K562 (cell line): ENCODE data around the gene EEFSEC. TPM values are rescaled to one million over a fixed set of nuclear protein-coding genes. Genes with fewer than 3 reads are reported as not detected.
A peak's percentile ranks its signal among the peaks of the same experiment; 100 is the strongest.

ENCODE experiments used
- C11orf30 ChIP-seq: fragments of 450-650 bp; IDR thresholded peaks from 2 replicates; pipeline ENCODE4 v1.6.1; 2016; ENCODE audit warnings: low read depth, mild to moderate bottlenecking
- CHD2 ChIP-seq: IDR thresholded peaks from 2 replicates; pipeline ENCODE4 v1.6.1; 2011; ENCODE audit warnings: low read depth, low read length
- CREB1 ChIP-seq, 2 experiments: sonication (generic) in 1 of 2; formaldehyde crosslinking in 1 of 2; IDR thresholded peaks; 2 replicates each; pipeline versions ENCODE4 v1.6.1 to v1.8.0; 2012 to 2022; ENCODE audit warnings: inconsistent platforms in 1 of 2, mild to moderate bottlenecking in 1 of 2, missing genetic modification reagents in 1 of 2, moderate library complexity in 1 of 2
- ELF2 ChIP-seq: fragments of 250-450 bp; sonication (Bioruptor Pico); IDR thresholded peaks from 2 replicates; pipeline ENCODE4 v1.5.0; 2021; ENCODE audit warnings: mild to moderate bottlenecking
- ELF4 ChIP-seq: fragments of 450-650 bp; formaldehyde crosslinking; IDR thresholded peaks from 2 replicates; pipeline ENCODE4 v1.4.0; 2022; ENCODE audit warnings: missing genetic modification characterization
- ESRRA ChIP-seq: fragments of 450-650 bp; IDR thresholded peaks from 2 replicates; pipeline ENCODE4 v1.6.1; 2014; ENCODE audit warnings: low read depth, mild to moderate bottlenecking, moderate library complexity, borderline replicate concordance
- HDAC1 ChIP-seq, 2 experiments: fragments of 450-650 bp; IDR thresholded peaks; 2 replicates each; pipeline ENCODE4 v1.6.1; 2016 to 2017; ENCODE audit warnings: inconsistent platforms in 1 of 2, mild to moderate bottlenecking in 1 of 2, moderate library complexity in 1 of 2
- HDAC3 ChIP-seq: fragments of 450-650 bp; IDR thresholded peaks from 2 replicates; pipeline ENCODE4 v1.6.1; 2018; ENCODE audit warnings: borderline replicate concordance, mild to moderate bottlenecking, moderate library complexity; ENCODE audit not compliant: partially characterized antibody
- KDM5B ChIP-seq: fragments of 200-600 bp; sonication (generic); IDR thresholded peaks from 2 replicates; pipeline ENCODE4 v1.6.1; 2012; ENCODE audit warnings: low read depth, mild to moderate bottlenecking, moderate library complexity, low read length, control low read depth, inconsistent platforms; ENCODE audit not compliant: insufficient replicate concordance
- NFYB ChIP-seq: IDR thresholded peaks from 2 replicates; pipeline ENCODE4 v1.6.1; 2011; ENCODE audit warnings: mild to moderate bottlenecking, moderate library complexity; ENCODE audit not compliant: insufficient read length; ENCODE audit errors: extremely low read depth
- NR2C2 ChIP-seq, 2 experiments: fragments of 200-800 bp in 1 of 2; sonication (Bioruptor generic) in 1 of 2; sonication (generic) in 1 of 2; formaldehyde crosslinking in 1 of 2; IDR thresholded peaks; 2 replicates each; pipeline versions ENCODE4 v1.6.1 to v1.8.0; 2016 to 2022; ENCODE audit warnings: mild to moderate bottlenecking in 1 of 2, missing compliant biosample characterization in 1 of 2, missing genetic modification characterization in 1 of 2, missing genetic modification reagents in 1 of 2
- NR4A1 ChIP-seq, 2 experiments: fragments of 250-450 bp in 1 of 2; fragments of 450-650 bp in 1 of 2; sonication (Bioruptor Pico) in 1 of 2; IDR thresholded peaks; 2 replicates each; pipeline versions ENCODE4 v1.4.0 to v1.6.1; 2016 to 2020; ENCODE audit warnings: mild to moderate bottlenecking in 2 of 2, missing compliant biosample characterization in 1 of 2, missing genetic modification characterization in 1 of 2, moderate library complexity in 1 of 2
- POU5F1 ChIP-seq: fragments of 150-350 bp; IDR thresholded peaks from 2 replicates; pipeline ENCODE4 v1.6.1; 2014; ENCODE audit warnings: borderline replicate concordance, low read length, low read depth, mild to moderate bottlenecking; ENCODE audit not compliant: partially characterized antibody
- PYGO2 ChIP-seq: fragments of 450-650 bp; IDR thresholded peaks from 2 replicates; pipeline ENCODE4 v1.6.1; 2016; ENCODE audit warnings: mild to moderate bottlenecking, missing genetic modification characterization, moderate library complexity, missing compliant biosample characterization
- RFX1 ChIP-seq: fragments of 450-650 bp; IDR thresholded peaks from 2 replicates; pipeline ENCODE4 v1.6.1; 2016; ENCODE audit warnings: mild to moderate bottlenecking, moderate library complexity
- SREBF1 ChIP-seq: fragments of 150-350 bp; IDR thresholded peaks from 2 replicates; pipeline ENCODE4 v1.6.1; 2014; ENCODE audit warnings: antibody characterized with exemption, low read depth, low read length, borderline replicate concordance
- U2AF2 ChIP-seq: fragments of 200-400 bp; formaldehyde crosslinking; optimal IDR thresholded peaks from 2 replicates; pipeline ENCODE3; 2017; ENCODE audit warnings: low read depth, mild to moderate bottlenecking, low read length
- ZKSCAN1 ChIP-seq: fragments of 150-350 bp; IDR thresholded peaks from 2 replicates; pipeline ENCODE4 v1.6.1; 2016; ENCODE audit warnings: low read depth, low read length
- ZKSCAN3 ChIP-seq: fragments of 250-450 bp; sonication (Bioruptor Pico); IDR thresholded peaks from 2 replicates; pipeline ENCODE4 v1.4.0; 2020
- ZNF551 ChIP-seq: fragments of 250-450 bp; sonication (Bioruptor Pico); IDR thresholded peaks from 2 replicates; pipeline ENCODE4 v1.5.0; 2021; ENCODE audit warnings: mild to moderate bottlenecking, moderate library complexity
- ZNF583 ChIP-seq: fragments of 250-450 bp; sonication (Bioruptor Pico); IDR thresholded peaks from 2 replicates; pipeline ENCODE4 v1.4.0; 2020
- ZNF77 ChIP-seq: fragments of 250-450 bp; sonication (Bioruptor Pico); IDR thresholded peaks from 2 replicates; pipeline ENCODE4 v1.5.0; 2020
- polyA plus RNA-seq, 8 experiments: library from polyadenylated mRNA; depleted of rRNA in 4 of 8; stranded (reverse) in 5 of 8; unstranded in 3 of 8; fragments of >200 nt; fragmentation: Nextera tagmentation in 2 of 8; fragmentation: Illumina TruSeq in 1 of 8; extraction: Ambion mirVana in 2 of 8; extraction: Trizol in 1 of 8; gene quantifications; 2 replicates each; pipeline versions ENCODE4 v1.2.1 to v1.2.3, GENCODE V29; 2011 to 2014; ENCODE audit warnings: inconsistent platforms in 1 of 8, missing spikeins in 1 of 8
- total RNA-seq, 7 experiments: library from RNA; depleted of rRNA in 6 of 7; stranded (reverse); fragments of >200 nt in 6 of 7; fragmentation: Illumina TruSeq in 2 of 7; extraction: Trizol in 2 of 7; gene quantifications; 2 replicates each; pipeline versions ENCODE4 v1.2.1 to v1.2.3, GENCODE V29; 2011 to 2021; ENCODE audit warnings: low replicate concordance in 1 of 7
- TF ChIP-seq, protein P1 (sequence below): fragments of 450-650 bp; IDR thresholded peaks from 2 replicates; pipeline ENCODE4 v1.6.1; 2016; ENCODE audit warnings: borderline replicate concordance
- TF ChIP-seq, protein P2 (sequence below): fragments of 450-650 bp; IDR thresholded peaks from one replicate; pipeline ENCODE4 v1.6.1; 2018; ENCODE audit warnings: mild to moderate bottlenecking, moderate library complexity; ENCODE audit not compliant: partially characterized antibody

The EEFSEC gene
- total and polyA plus RNA-seq, 9 of the 15 experiments (the other 6 are each of a cell fraction or from before 2014, with no cell fraction given), result 0.35 to 11.8 (median 7.7) TPM

DNA sequence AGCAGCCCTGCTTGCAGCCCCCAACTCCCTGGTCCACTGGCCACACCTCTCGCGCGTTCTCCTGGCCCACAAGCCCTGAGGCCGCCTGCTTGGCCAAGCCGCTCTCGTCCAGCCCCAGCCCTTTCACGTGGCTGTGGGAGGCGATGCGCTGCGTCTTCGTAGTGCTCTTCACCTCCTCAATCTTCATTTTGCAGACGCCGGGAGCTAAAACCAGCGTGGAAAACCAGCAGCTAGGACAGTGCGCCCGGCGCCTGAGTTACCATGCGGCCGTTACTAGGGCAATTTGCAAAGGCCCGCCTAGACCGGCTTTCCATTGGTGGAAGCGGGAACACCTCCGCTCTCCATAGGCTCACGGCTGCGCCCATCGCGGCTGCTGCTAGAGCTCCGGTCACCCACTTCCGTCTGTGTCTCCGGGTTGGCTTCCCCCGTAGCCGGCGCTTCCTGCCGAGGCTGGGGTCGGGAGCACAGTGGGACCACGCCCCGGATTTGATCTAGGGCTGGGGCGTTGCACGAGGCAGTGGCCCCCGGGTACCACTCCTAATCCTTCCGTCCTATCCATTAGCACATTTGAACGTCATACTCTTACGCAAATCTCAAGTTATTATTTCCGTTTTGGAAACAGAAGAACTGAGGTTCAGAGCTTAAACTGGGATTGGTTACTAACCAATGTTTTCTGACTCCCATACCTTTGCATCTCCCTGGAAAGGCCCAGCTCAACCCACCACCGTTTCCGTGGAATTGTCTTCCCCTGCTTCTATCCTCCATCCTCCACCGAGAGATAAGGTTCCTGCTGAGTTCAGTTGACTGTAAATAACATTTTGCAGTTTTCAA, 29.5 kb upstream of the EEFSEC start, which contains the start of gene RUVBL1 (continued):
- TF ChIP-seq POU5F1, result no peak
- no peak for TF ChIP-seq HDAC3
- TF ChIP-seq, protein P1, sequence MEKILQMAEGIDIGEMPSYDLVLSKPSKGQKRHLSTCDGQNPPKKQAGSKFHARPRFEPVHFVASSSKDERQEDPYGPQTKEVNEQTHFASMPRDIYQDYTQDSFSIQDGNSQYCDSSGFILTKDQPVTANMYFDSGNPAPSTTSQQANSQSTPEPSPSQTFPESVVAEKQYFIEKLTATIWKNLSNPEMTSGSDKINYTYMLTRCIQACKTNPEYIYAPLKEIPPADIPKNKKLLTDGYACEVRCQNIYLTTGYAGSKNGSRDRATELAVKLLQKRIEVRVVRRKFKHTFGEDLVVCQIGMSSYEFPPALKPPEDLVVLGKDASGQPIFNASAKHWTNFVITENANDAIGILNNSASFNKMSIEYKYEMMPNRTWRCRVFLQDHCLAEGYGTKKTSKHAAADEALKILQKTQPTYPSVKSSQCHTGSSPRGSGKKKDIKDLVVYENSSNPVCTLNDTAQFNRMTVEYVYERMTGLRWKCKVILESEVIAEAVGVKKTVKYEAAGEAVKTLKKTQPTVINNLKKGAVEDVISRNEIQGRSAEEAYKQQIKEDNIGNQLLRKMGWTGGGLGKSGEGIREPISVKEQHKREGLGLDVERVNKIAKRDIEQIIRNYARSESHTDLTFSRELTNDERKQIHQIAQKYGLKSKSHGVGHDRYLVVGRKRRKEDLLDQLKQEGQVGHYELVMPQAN, result peak; percentile 96
- peak; percentile 43; the same call in 1 of the 2 replicates for TF ChIP-seq ESRRA
- no peak for TF ChIP-seq ZNF77 (CRISPR knock-in tag)
- TF ChIP-seq NR2C2 (CRISPR knock-in tag; IDR thresholded peaks at IDR 0.05), result peak; percentile 97
- TF ChIP-seq NR2C2 (tag; IDR thresholded peaks at IDR 0.05), result peak; percentile 100
- peak; percentile 81 for TF ChIP-seq CHD2
- peak; percentile 56 for TF ChIP-seq KDM5B
- 0 out of 2 replicates have a peak, but pooled peaks have one; percentile 32 for TF ChIP-seq ELF2
- TF ChIP-seq ZKSCAN3 (CRISPR knock-in tag), result no peak
- peak; percentile 93 for TF ChIP-seq NFYB
- no peak for TF ChIP-seq ZNF551 (CRISPR knock-in tag)
- no peak for TF ChIP-seq U2AF2
- no peak for TF ChIP-seq NR4A1 (CRISPR knock-in tag; IDR thresholded peaks at IDR 0.05)
- 0 out of 2 replicates have a peak, but pooled peaks have one; percentile 27 for TF ChIP-seq NR4A1 (tag; IDR thresholded peaks at IDR 0.05)
- TF ChIP-seq ZNF583 (CRISPR knock-in tag), result no peak
- TF ChIP-seq ZKSCAN1, result peak; percentile 82
- 0 out of 2 replicates have a peak, but pooled peaks have one; percentile 62 for TF ChIP-seq SREBF1
- TF ChIP-seq HDAC1 (IDR thresholded peaks at IDR 0.05), result peak in 1 of 2 experiments; percentile 97; a peak in 2 of 4 replicates
- no peak for TF ChIP-seq ELF4
- TF ChIP-seq C11orf30, result peak; percentile 90
- no peak for TF ChIP-seq PYGO2 (tag)
- TF ChIP-seq CREB1 (IDR thresholded peaks at IDR 0.05), result peak; percentile 84
- TF ChIP-seq CREB1 (CRISPR knock-in tag; IDR thresholded peaks at IDR 0.05), result peak; percentile 75
- TF ChIP-seq, protein P2, sequence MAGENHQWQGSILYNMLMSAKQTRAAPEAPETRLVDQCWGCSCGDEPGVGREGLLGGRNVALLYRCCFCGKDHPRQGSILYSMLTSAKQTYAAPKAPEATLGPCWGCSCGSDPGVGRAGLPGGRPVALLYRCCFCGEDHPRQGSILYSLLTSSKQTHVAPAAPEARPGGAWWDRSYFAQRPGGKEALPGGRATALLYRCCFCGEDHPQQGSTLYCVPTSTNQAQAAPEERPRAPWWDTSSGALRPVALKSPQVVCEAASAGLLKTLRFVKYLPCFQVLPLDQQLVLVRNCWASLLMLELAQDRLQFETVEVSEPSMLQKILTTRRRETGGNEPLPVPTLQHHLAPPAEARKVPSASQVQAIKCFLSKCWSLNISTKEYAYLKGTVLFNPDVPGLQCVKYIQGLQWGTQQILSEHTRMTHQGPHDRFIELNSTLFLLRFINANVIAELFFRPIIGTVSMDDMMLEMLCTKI, result no peak
- peak; percentile 94 for TF ChIP-seq RFX1
